Measurements from ENCODE around the gene ZNF777. TPM values are rescaled to one million over a fixed set of nuclear protein-coding genes. Genes with fewer than 3 reads are reported as not detected.

ZNF777 gene
- total and polyA plus RNA-seq, 9 of the 15 experiments (the other 6 are each of a cell fraction or from before 2014, with no cell fraction given) = 0.11 to 32.6 (median 9.0) TPM

- peaks cover 3 to 11% of the 10 kb centered on the region in 2 experiments; a peak in 3 of 5 replicates for H3K27me3 ChIP-seq (ENCODE audit: control insufficient read depth in 2 of 2, insufficient read depth in 2 of 2, low read length in 2 of 2)
- H4K20me1 ChIP-seq (replicated peaks; ENCODE audit: control insufficient read depth, insufficient read depth, low read length) = peaks cover 5% of the 10 kb centered on the region
- ATAC-seq (peak; percentile 58), FAIRE-seq (peak; percentile 93), DNase-seq (ENCODE audit: extremely low read depth in 1 of 4, low spot score in 3 of 4) (peak in 2 of 4 experiments; percentile 47 to 89)
- intact Hi-C loops (cut with micrococcal nuclease) (loop anchor here (1.0 to 5.0 kb wide), 5 partner anchors 36 to 514 kb away; partner anchors contain the start of gene ZNF282), in situ Hi-C loops (cut with MboI) (no loop called here)
- ChIA-PET POLR2A (interaction anchor here (0.6 to 2.6 kb wide), 17 partner anchors 8 to 1432 kb away, joined by 3 to 14 read pairs (median 4); no protein-coding TSS in a partner anchor), CTCF (ENCODE audit: low intra/inter-chr PET ratio) (interaction anchor here (0.8 kb wide), 1 partner anchor 234 kb away, joined by 3 read pairs; no protein-coding TSS in a partner anchor)
- 30% methylated on average over 10 of the region's 13 CpGs for WGBS (ENCODE audit: insufficient coverage, low coverage, missing lambda C conversion rate)
- peak overlapping the region; percentile 76 to 95 for H3K9ac ChIP-seq (ENCODE audit: insufficient read depth in 1 of 2, low read depth in 2 of 2, low read length in 2 of 2)
- peak overlapping the region; percentile 70; the same call in 2 of the 3 replicates for H3K27ac ChIP-seq (ENCODE audit: extremely low read depth, low read depth, low read length)
- H3K79me2 ChIP-seq (ENCODE audit: control insufficient read depth, insufficient read depth, low read length) = peaks cover 33% of the 10 kb centered on the region
- peaks cover 6% of the 10 kb centered on the region for H3K9me1 ChIP-seq (ENCODE audit: control insufficient read depth, insufficient read depth, low read length)
- no peak overlapping the region for H2AFZ ChIP-seq (ENCODE audit: low read depth, low read length)
- peak overlapping the region; percentile 78 for H3K4me3 ChIP-seq
- H3K4me1 ChIP-seq (replicated peaks in 1 of 2; ENCODE audit: control insufficient read depth in 2 of 2, insufficient read depth in 2 of 2, low read length in 2 of 2) = peaks cover 31 to 34% of the 10 kb centered on the region in 2 experiments
- no peaks in the 10 kb centered on the region for H3K9me3 ChIP-seq (replicated peaks; ENCODE audit: control insufficient read depth, insufficient read depth, low read depth, low read length)
- peaks cover 45% of the 10 kb centered on the region for H3K36me3 ChIP-seq (ENCODE audit: control insufficient read depth, insufficient read depth, low read length)
- BruUV-seq (replicated peaks) = TSS peak; percentile 42
- peak overlapping the region; percentile 94 for H3K4me2 ChIP-seq (ENCODE audit: insufficient read depth, low read length)
- no peak for TF ChIP-seq ZNF311 (CRISPR knock-in tag; IDR thresholded peaks at IDR 0.05)
- no peak for TF ChIP-seq HCFC1 (IDR thresholded peaks at IDR 0.05; ENCODE audit: low read depth, low read length)
- no peak for TF ChIP-seq MTA1 (IDR thresholded peaks at IDR 0.05; ENCODE audit: borderline replicate concordance)
- TF ChIP-seq POLR3A (IDR thresholded peaks at IDR 0.05; ENCODE audit: borderline replicate concordance, extremely low read depth, insufficient read depth, insufficient read length) = no peak
- TF ChIP-seq PCBP2 (IDR thresholded peaks at IDR 0.05; ENCODE audit: low read depth, low read length, poor library complexity, severe bottlenecking) = no peak
- TF ChIP-seq XRCC4 (IDR thresholded peaks at IDR 0.05; ENCODE audit: extremely low read depth, insufficient read depth, insufficient read length) = no peak
- no peak for TF ChIP-seq CGGBP1 (CRISPR knock-in tag; IDR thresholded peaks at IDR 0.05)
- no peak for TF ChIP-seq FOXK2 (conservative IDR thresholded peaks at IDR 0.05 in 1 of 2, IDR thresholded peaks at IDR 0.05 in 1 of 2; ENCODE audit: low read depth in 2 of 2)
- TF ChIP-seq BRCA1 (IDR thresholded peaks at IDR 0.05) = no peak
- TF ChIP-seq BRCA1 (CRISPR knock-in tag; IDR thresholded peaks at IDR 0.05) = no peak
- TF ChIP-seq RBM34 (IDR thresholded peaks at IDR 0.05; ENCODE audit: borderline replicate concordance, insufficient read depth, low read length) = no peak
- no peak for TF ChIP-seq SAFB2 (IDR thresholded peaks at IDR 0.05; ENCODE audit: borderline replicate concordance, low read depth, low read length, severe bottlenecking)
- TF ChIP-seq ZNF140 (CRISPR knock-in tag; IDR thresholded peaks at IDR 0.05) = no peak
- TF ChIP-seq HIVEP1 (CRISPR knock-in tag; IDR thresholded peaks at IDR 0.05) = no peak
- TF ChIP-seq CBFA2T2 (conservative IDR thresholded peaks at IDR 0.05) = peak; percentile 46
- TF ChIP-seq KLF13 (tag; IDR thresholded peaks at IDR 0.05; ENCODE audit: borderline replicate concordance, low read depth) = no peak
- TF ChIP-seq GABPB1 (CRISPR knock-in tag; IDR thresholded peaks at IDR 0.05) = no peak
- no peak for TF ChIP-seq ATF2 (CRISPR knock-in tag; IDR thresholded peaks at IDR 0.05)
- no peak for TF ChIP-seq ARID3B (CRISPR knock-in tag; IDR thresholded peaks at IDR 0.05; ENCODE audit: borderline replicate concordance)
These were observed 35.2 kb upstream of the ZNF777 start for GRCh38 chr7:149495785-149496641.

Data from K562 (cell line).